Stimulated activated naive B cell treated with anti-CD40 and anti-IgM and Interleukin-4, amounts not matched to agents 10 μg/mL and 1 μg/mL and 100 μg/mL, for 72 hours (primary cell): ENCODE data around the gene DSN1.

Experiments used
- ATAC-seq, 2 donors: fragments of 150-1000 bp; cut with Tn5 transposase; replicated peaks; 2 replicates each; pipeline ENCODE4 v1.10.0; 2021; ENCODE audit warnings: moderate library complexity in 1 of 2
- DNase-seq: peaks from one replicate; pipeline ENCODE4 v3.0.0; 2021
- H3K27ac Mint-ChIP-seq: one replicate; pipeline ENCODE4 v1.8.0; 2022; ENCODE audit warnings: mild to moderate bottlenecking, mixed read lengths
- H3K27me3 Mint-ChIP-seq, 2 donors: one replicate each; pipeline ENCODE4 v1.8.0; 2022; ENCODE audit warnings: mixed read lengths in 2 of 2
- H3K36me3 Mint-ChIP-seq, 2 donors: one replicate each; pipeline ENCODE4 v1.8.0; 2022; ENCODE audit warnings: mixed read lengths in 2 of 2, mild to moderate bottlenecking in 1 of 2
- H3K4me1 Mint-ChIP-seq, 2 donors: one replicate each; pipeline ENCODE4 v1.8.0; 2022; ENCODE audit warnings: mixed read lengths in 2 of 2, mild to moderate bottlenecking in 1 of 2
- H3K4me3 Mint-ChIP-seq, 2 donors: one replicate each; pipeline ENCODE4 v1.8.0; 2022; ENCODE audit warnings: mild to moderate bottlenecking in 2 of 2, mixed read lengths in 2 of 2, moderate library complexity in 1 of 2
- H3K9me3 Mint-ChIP-seq, 2 donors: one replicate each; pipeline ENCODE4 v1.8.0; 2022; ENCODE audit warnings: mixed read lengths in 2 of 2, mild to moderate bottlenecking in 1 of 2

DSN1 gene, protein sequence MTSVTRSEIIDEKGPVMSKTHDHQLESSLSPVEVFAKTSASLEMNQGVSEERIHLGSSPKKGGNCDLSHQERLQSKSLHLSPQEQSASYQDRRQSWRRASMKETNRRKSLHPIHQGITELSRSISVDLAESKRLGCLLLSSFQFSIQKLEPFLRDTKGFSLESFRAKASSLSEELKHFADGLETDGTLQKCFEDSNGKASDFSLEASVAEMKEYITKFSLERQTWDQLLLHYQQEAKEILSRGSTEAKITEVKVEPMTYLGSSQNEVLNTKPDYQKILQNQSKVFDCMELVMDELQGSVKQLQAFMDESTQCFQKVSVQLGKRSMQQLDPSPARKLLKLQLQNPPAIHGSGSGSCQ

DNA sequence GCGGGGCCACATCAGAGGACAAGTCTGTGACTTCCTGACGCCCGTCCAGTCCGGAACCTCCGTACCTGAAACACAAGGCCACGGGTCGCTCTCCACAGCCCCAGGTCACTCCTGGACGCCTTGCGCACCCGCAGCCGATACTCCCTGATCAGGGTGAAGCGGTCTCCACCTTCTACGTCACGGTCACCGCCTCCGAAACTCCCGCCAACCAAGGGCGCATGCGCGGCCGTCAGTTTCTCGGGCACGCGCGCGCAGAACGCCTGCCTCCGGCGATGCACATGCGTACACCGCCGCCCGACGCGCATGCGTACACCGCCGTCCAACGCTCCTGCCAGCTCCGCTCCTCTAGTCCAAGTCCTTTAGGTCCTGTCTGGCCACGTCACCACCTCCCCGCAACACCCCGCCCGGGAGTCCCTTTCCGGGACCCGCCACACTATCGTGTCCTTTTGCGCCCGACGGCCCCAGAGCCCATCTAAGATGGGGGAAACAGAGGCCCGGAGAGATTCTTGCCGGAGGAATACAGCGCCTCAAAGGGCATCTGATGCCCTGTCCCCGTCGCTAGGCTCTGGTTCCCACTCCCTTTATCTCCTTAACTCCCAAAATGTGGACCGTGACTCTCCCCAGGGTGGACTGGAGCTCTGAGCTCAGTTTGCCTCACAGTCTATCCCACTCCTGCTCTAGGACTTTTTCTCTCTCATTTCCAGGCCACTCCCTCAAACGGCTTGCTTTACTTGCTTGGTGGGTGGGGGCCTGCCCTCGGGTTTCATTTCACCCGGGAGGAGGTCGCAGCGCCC, at the start of gene DSN1:
TSS of gene DSN1 (minus strand) at position 167 of the 794 bp plus-strand sequence. CDS start 2,305 bp downstream, outside the sequence.
- Mint-ChIP-seq H3K4me1 (peaks cover 28 to 68% of the 10 kb centered on the region in 2 donors), H3K27ac (peak within 1 kb of the TSS; percentile 94), H3K9me3 (no peaks in the 10 kb centered on the region)

DNA sequence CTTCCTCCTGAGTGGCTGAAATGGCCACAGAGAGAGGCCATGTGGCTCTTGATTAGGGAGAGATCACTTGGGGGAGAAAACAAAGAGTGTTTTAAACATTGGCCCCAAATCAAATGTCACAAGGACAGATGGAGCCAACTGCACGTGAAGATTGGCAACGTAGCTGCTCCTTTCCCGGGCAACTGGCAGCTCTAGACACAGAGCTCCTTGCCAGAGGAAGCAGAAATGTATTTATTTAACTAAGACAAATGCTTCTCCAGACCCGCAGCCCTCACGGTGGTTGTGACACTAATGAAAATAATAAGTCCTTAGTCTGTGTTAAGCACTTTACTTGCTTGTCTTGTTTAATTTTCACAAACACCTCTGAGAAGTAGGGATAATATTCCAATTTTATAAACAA, 49.6 kb upstream of the DSN1 start:
- H3K27me3 Mint-ChIP-seq = no peaks in the 10 kb centered on the region
- DNase-seq = no peak
- peaks cover 39 to 45% of the 10 kb centered on the region in 2 donors for H3K36me3 Mint-ChIP-seq
- no peak overlapping the region for H3K27ac Mint-ChIP-seq
- H3K4me1 Mint-ChIP-seq = peaks cover 15 to 19% of the 10 kb centered on the region in 2 donors
- no peak for ATAC-seq
- no peak overlapping the region for H3K4me3 Mint-ChIP-seq
- no peaks in the 10 kb centered on the region for H3K9me3 Mint-ChIP-seq

More for the DNA sequence above, at the start of gene DSN1:
- ATAC-seq = peak; percentile 87 to 91
- H3K27me3 Mint-ChIP-seq = no peaks in the 10 kb centered on the region
- peak; percentile 98 for DNase-seq
- H3K4me3 Mint-ChIP-seq = peak within 1 kb of the TSS; percentile 87 to 89
- H3K36me3 Mint-ChIP-seq = peaks cover 7 to 18% of the 10 kb centered on the region in 2 donors

DNA sequence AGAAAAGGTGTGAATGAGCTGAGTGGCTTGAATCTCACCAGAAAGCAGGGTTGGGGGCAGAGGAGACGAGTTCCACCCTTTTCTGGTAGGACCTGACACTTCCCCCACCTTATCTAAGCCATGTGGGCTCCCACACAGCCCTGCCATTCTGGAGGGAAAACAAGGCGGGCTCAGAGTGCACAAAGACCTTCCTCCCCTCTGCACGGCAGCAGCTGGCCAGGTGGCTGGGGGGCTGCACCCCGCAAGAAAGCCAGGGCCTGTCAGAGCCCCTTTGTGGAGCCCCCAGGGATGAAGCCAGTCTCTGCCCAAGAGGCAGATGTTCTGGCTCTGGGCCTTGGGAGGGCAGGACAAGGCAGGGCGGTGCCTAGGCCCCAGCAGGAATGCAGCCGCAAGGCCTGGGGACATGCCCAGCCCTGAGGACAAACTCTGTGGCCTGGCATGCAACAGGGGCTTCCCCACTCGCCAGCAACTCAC, 48.4 kb upstream of the DSN1 start:
- Mint-ChIP-seq H3K36me3 (peaks cover 35 to 45% of the 10 kb centered on the region in 2 donors), H3K27ac (no peak overlapping the region), H3K4me1 (peaks cover 8 to 9% of the 10 kb centered on the region in 2 donors), H3K27me3 (no peaks in the 10 kb centered on the region), H3K4me3 (no peak overlapping the region), H3K9me3 (no peaks in the 10 kb centered on the region)
- ATAC-seq (no peak), DNase-seq (no peak)

GRCh38 chr20:36820928-36821327, 47.4 kb upstream of the DSN1 start:
- Mint-ChIP-seq H3K9me3 (no peaks in the 10 kb centered on the region), H3K27me3 (no peaks in the 10 kb centered on the region), H3K27ac (no peak overlapping the region), H3K4me1 (peaks cover 6 to 9% of the 10 kb centered on the region in 2 donors), H3K4me3 (no peak overlapping the region), H3K36me3 (peaks cover 36 to 49% of the 10 kb centered on the region in 2 donors)
- no peak for ATAC-seq
- no peak for DNase-seq

DNA sequence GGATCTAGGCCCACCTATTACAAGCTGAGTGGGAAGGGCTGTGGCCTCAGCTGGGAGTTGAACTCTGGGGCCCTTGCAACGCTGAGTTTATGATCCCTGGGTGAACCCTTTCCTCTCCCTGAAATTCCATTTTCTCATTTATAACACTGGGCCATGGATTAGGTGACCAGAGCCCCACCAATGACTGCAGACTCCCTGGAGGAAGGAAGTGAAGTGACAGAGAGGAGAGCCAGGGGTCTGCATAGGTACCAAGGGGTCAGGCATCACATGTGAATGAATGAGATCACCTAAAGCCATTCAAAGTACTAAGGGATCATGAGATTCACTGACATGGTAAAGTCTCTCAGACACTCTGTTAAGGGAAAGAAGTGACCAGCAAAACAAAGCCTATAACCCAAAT, 46.5 kb upstream of the DSN1 start:
- ATAC-seq (no peak), DNase-seq (no peak)
- peaks cover 6 to 9% of the 10 kb centered on the region in 2 donors for H3K4me1 Mint-ChIP-seq
- H3K36me3 Mint-ChIP-seq = peaks cover 31 to 46% of the 10 kb centered on the region in 2 donors
- peak overlapping the region; percentile 66 for H3K27ac Mint-ChIP-seq
- no peak overlapping the region for H3K4me3 Mint-ChIP-seq
- H3K9me3 Mint-ChIP-seq = no peaks in the 10 kb centered on the region
- H3K27me3 Mint-ChIP-seq = no peaks in the 10 kb centered on the region

- Mint-ChIP-seq H3K27me3 (no peaks in the 10 kb centered on the region), H3K9me3 (no peaks in the 10 kb centered on the region), H3K4me3 (no peak overlapping the region), H3K4me1 (peaks cover 6 to 9% of the 10 kb centered on the region in 2 donors), H3K27ac (peak overlapping the region; percentile 73), H3K36me3 (peaks cover 29 to 44% of the 10 kb centered on the region in 2 donors)
- no peak for ATAC-seq
- no peak for DNase-seq
Measured at GRCh38 chr20:36819659-36820058, 46.1 kb upstream of the DSN1 start.

- peaks cover 7 to 11% of the 10 kb centered on the region in 2 donors for H3K4me1 Mint-ChIP-seq
- no peak overlapping the region for H3K4me3 Mint-ChIP-seq
- DNase-seq = no peak
- no peaks in the 10 kb centered on the region for H3K9me3 Mint-ChIP-seq
- H3K27ac Mint-ChIP-seq = no peak overlapping the region
- no peak for ATAC-seq
- H3K27me3 Mint-ChIP-seq = no peaks in the 10 kb centered on the region
- H3K36me3 Mint-ChIP-seq = peaks cover 26 to 45% of the 10 kb centered on the region in 2 donors
Measured at GRCh38 chr20:36818861-36819260, 45.3 kb upstream of the DSN1 start.

- no peaks in the 10 kb centered on the region for H3K9me3 Mint-ChIP-seq
- DNase-seq (no peak), ATAC-seq (no peak)
- no peaks in the 10 kb centered on the region for H3K27me3 Mint-ChIP-seq
- H3K36me3 Mint-ChIP-seq = peaks cover 27 to 48% of the 10 kb centered on the region in 2 donors
- no peak overlapping the region for H3K27ac Mint-ChIP-seq
- H3K4me3 Mint-ChIP-seq = no peak overlapping the region
- peaks cover 9 to 14% of the 10 kb centered on the region in 2 donors for H3K4me1 Mint-ChIP-seq
Measured at GRCh38 chr20:36818185-36818584, 44.6 kb upstream of the DSN1 start.

- H3K9me3 Mint-ChIP-seq = no peaks in the 10 kb centered on the region
- H3K4me3 Mint-ChIP-seq = no peak overlapping the region
- ATAC-seq = no peak
- no peak for DNase-seq
- H3K36me3 Mint-ChIP-seq = peaks cover 29 to 53% of the 10 kb centered on the region in 2 donors
- H3K27me3 Mint-ChIP-seq = no peaks in the 10 kb centered on the region
- no peak overlapping the region for H3K27ac Mint-ChIP-seq
- H3K4me1 Mint-ChIP-seq = peaks cover 9 to 14% of the 10 kb centered on the region in 2 donors
Measured at GRCh38 chr20:36817496-36817895, 43.9 kb upstream of the DSN1 start.

DNA sequence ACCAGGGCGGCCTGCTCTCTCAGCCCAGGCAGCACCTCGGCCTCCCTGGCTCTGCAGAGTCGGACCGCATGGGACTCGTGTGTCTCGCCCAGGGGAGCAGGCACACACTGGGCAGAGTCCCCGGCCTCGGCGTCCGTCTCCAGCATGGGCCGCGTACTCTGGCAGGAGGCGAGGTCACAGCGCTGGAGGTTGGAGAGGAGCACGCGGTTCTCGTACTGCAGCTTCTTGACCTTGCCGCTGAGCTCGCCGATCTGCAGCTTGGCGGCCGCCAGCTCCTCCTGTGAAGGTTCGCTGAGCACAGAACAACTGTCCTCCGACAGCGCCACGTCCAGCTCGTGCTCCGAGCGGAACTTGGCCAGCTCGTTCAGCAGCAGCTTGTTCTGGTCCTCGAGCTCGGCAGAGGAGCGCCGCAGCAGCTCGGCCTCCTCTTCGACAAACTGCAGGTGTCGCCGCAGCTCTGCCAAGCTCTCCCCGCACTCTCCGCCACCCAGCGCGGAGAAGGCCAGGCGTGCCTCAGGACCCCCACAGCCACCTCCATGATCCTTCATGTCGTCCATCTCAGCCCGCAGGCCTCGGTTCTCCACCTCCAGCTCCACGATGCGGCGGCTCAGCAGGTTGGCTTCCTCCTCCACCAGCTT, 42.0 kb upstream of the DSN1 start:
- DNase-seq = no peak
- ATAC-seq = no peak
- H3K4me3 Mint-ChIP-seq = no peak overlapping the region
- peaks cover 31 to 61% of the 10 kb centered on the region in 2 donors for H3K36me3 Mint-ChIP-seq
- peaks cover 10 to 14% of the 10 kb centered on the region in 2 donors for H3K4me1 Mint-ChIP-seq
- peak overlapping the region; percentile 20 for H3K27ac Mint-ChIP-seq
- H3K9me3 Mint-ChIP-seq = no peaks in the 10 kb centered on the region
- H3K27me3 Mint-ChIP-seq = no peaks in the 10 kb centered on the region

GRCh38 chr20:36812594-36813463, 39.3 kb upstream of the DSN1 start:
- no peak for DNase-seq
- H3K4me3 Mint-ChIP-seq = no peak overlapping the region
- no peak overlapping the region for H3K27ac Mint-ChIP-seq
- no peaks in the 10 kb centered on the region for H3K27me3 Mint-ChIP-seq
- no peak for ATAC-seq
- peaks cover 30 to 63% of the 10 kb centered on the region in 2 donors for H3K36me3 Mint-ChIP-seq
- peaks cover 10 to 14% of the 10 kb centered on the region in 2 donors for H3K4me1 Mint-ChIP-seq
- H3K9me3 Mint-ChIP-seq = no peaks in the 10 kb centered on the region

DNA sequence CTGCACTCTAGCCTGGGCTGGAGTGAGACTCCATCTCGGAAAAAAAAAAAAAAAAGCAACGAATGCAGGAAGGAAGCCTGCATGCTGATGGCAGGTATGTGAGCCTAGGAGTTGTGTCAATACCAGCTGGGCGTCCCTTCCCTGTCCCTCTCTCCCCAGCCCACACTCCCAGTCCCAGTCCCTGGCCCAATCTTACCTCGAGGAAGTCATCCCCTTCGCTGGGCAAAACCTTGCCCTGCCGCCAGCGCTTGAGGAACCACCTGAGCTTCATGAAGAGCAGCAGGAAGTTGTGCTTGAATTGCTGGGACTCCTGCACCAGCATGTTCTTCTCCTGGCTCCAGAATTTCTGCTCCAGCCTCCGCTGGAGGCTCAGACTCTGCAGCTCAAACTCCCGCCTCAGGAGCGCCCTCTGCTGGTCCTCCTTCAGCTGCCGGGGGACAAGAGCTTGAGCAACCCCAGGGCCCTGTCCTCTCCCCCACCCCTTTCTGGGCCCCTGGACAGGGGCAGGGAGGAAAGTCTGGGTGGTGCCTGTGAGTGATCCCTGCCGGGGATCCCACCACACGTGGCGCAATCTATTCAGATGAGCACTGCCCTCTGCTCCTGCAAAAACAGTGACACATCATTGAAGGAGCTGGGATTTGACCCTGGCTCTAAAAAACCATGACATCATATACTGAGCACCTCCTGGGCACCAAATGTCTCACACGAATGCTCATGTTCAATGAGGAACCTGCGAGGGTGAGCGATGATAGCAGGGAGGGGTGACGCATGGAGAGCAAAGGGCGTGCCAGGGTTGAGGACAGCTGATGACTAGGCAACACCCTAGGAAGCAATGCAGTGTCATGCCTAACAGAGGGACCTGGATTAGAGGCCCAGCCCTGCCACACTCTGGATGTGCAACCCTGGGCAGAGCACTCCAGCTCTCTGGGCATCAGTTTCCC, 35.0 kb upstream of the DSN1 start:
- Mint-ChIP-seq H3K27ac (peak overlapping the region; percentile 14), H3K9me3 (no peaks in the 10 kb centered on the region)

More for the DNA sequence above, 35.0 kb upstream of the DSN1 start:
- ATAC-seq (peak; percentile 53 to 68), DNase-seq (peak; percentile 24)
- peaks cover 7 to 10% of the 10 kb centered on the region in 2 donors for H3K4me1 Mint-ChIP-seq
- no peak overlapping the region for H3K4me3 Mint-ChIP-seq
- no peaks in the 10 kb centered on the region for H3K27me3 Mint-ChIP-seq
- H3K36me3 Mint-ChIP-seq = peaks cover 47 to 70% of the 10 kb centered on the region in 2 donors
